ENCODE data around the gene DCTN3. TPM values are rescaled to one million over a fixed set of nuclear protein-coding genes. Genes with fewer than 3 reads are reported as not detected.
A peak's percentile ranks its signal among the peaks of the same experiment; 100 is the strongest.

DCTN3 gene
- total RNA-seq, 3 donors from 2014 or later, result 84.0 to 114 (median 113) TPM

- Histone ChIP-seq H3K9me3 (no peaks in the 10 kb centered on the region), H3K36me3 (no peaks in the 10 kb centered on the region), H3K27me3 (peaks cover 0 to 13% of the 10 kb centered on the region in 2 donors), H3K27ac (peak within 1 kb of the TSS; percentile 29 to 88), H3K4me1 (peaks cover 12 to 26% of the 10 kb centered on the region in 2 donors), H3K4me3 (peak within 1 kb of the TSS; percentile 50 to 73 (median 65))
- no peak for TF ChIP-seq CTCF (IDR thresholded peaks at IDR 0.05)
- TF ChIP-seq POLR2AphosphoS5 (IDR thresholded peaks at IDR 0.05), result no peak
- TF ChIP-seq POLR2A (IDR thresholded peaks at IDR 0.05), result no peak
- intact Hi-C loops (cut with DNase I; ENCODE audit: low total_unique reads), result no loop called here
- no peak for DNase-seq (ENCODE audit: low spot score in 2 of 2)
Observed at GRCh38 chr9:34589636-34590380, 30.5 kb downstream of the DCTN3 start, which contains the start of gene CNTFR. Gene CNTFR, minus strand, starts transcription at chr9:34589724. Its CDS starts 20,743 bp downstream, at chr9:34568981.

GRCh38 chr9:34588671-34589635 is 31.3 kb downstream of the DCTN3 start:
- H3K27ac ChIP-seq, result peak overlapping the region in 1 of 2 donors; percentile 88
- no peak for DNase-seq (ENCODE audit: low spot score in 2 of 2)
- H3K27me3 ChIP-seq, result peaks cover 0 to 13% of the 10 kb centered on the region in 2 donors
- H3K36me3 ChIP-seq, result no peaks in the 10 kb centered on the region
- intact Hi-C loops (cut with DNase I; ENCODE audit: low total_unique reads), result no loop called here
- TF ChIP-seq POLR2AphosphoS5 (IDR thresholded peaks at IDR 0.05) (no peak), CTCF (IDR thresholded peaks at IDR 0.05) (no peak), POLR2A (IDR thresholded peaks at IDR 0.05) (no peak)
- peaks cover 12 to 26% of the 10 kb centered on the region in 2 donors for H3K4me1 ChIP-seq
- peak overlapping the region; percentile 50 to 73 (median 65) for H3K4me3 ChIP-seq
- no peaks in the 10 kb centered on the region for H3K9me3 ChIP-seq

GRCh38 chr9:34587271-34587670 is 33.0 kb downstream of the DCTN3 start:
- DNase-seq (ENCODE audit: low spot score in 2 of 2), result no peak
- Histone ChIP-seq H3K27ac (no peak overlapping the region), H3K4me3 (no peak overlapping the region), H3K27me3 (peaks cover 0 to 13% of the 10 kb centered on the region in 2 donors), H3K36me3 (no peaks in the 10 kb centered on the region), H3K4me1 (peaks cover under 1 to 20% of the 10 kb centered on the region in 2 donors), H3K9me3 (no peaks in the 10 kb centered on the region)
- no peak for TF ChIP-seq CTCF (IDR thresholded peaks at IDR 0.05)
- TF ChIP-seq POLR2AphosphoS5 (IDR thresholded peaks at IDR 0.05), result no peak
- TF ChIP-seq POLR2A (IDR thresholded peaks at IDR 0.05), result no peak
- intact Hi-C loops (cut with DNase I; ENCODE audit: low total_unique reads), result no loop called here

GRCh38 chr9:34585946-34586669 is 34.2 kb downstream of the DCTN3 start:
- intact Hi-C loops (cut with DNase I; ENCODE audit: low total_unique reads), result no loop called here
- no peaks in the 10 kb centered on the region for H3K9me3 ChIP-seq
- H3K4me1 ChIP-seq, result peaks cover 0 to 9% of the 10 kb centered on the region in 2 donors
- no peak overlapping the region for H3K27ac ChIP-seq
- TF ChIP-seq POLR2A (IDR thresholded peaks at IDR 0.05) (no peak), CTCF (IDR thresholded peaks at IDR 0.05) (no peak), POLR2AphosphoS5 (IDR thresholded peaks at IDR 0.05) (no peak)
- no peak overlapping the region for H3K4me3 ChIP-seq
- H3K36me3 ChIP-seq, result no peaks in the 10 kb centered on the region
- peaks cover 0 to 13% of the 10 kb centered on the region in 2 donors for H3K27me3 ChIP-seq
- DNase-seq (ENCODE audit: low spot score in 2 of 2), result no peak
